GM21515 (cell line): ENCODE data around the gene SLC25A5.
A peak's percentile ranks its signal among the peaks of the same experiment; 100 is the strongest.
"Not testable (repeated sequence)": the region's sequence is repeated elsewhere in the genome, so short reads cannot be mapped to it uniquely, and the experiment has no call there.

ENCODE experiments used
- ATAC-seq: cut with Tn5 transposase; IDR thresholded peaks from one replicate; pipeline ENCODE4 v1.9.1; 2021; ENCODE audit not compliant: unreplicated experiment

Gene SLC25A5

DNA sequence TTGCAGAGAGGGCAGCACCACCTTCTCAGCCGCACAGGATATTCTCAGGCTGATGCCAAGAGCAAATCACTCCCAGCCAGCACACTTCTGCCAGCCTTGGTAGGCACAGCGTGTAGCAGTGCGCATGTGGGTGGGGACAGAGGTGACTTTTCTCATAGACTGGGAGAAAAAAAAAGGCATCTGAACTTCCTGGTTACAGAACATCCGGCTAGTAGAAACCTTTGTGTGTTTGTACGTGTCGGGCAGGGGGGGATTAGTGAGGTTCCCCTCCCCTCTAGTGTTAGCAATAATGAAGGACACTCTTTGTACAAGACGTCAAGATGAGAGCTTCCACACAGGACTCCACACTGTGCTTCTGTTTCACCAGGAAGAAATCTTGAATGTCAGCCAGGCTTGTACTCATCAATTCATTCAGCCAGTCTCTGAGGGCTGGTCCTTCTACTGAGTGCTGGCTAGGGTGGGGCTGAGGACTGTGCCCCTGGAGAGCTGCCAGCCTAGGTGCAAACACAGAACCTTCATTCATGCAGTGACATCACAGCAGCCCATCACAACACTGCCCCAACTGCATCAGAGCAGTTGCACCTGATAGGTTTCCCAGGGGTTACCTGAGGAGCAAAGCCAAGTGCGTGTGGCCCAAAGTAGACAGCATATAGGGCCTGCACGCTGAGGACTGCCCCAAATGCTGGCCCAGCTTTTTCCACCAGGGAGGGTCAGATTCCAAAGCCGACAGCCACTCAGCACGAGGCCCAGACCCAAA, 34.7 kb downstream of the SLC25A5 start:
- ATAC-seq = no peak

DNA sequence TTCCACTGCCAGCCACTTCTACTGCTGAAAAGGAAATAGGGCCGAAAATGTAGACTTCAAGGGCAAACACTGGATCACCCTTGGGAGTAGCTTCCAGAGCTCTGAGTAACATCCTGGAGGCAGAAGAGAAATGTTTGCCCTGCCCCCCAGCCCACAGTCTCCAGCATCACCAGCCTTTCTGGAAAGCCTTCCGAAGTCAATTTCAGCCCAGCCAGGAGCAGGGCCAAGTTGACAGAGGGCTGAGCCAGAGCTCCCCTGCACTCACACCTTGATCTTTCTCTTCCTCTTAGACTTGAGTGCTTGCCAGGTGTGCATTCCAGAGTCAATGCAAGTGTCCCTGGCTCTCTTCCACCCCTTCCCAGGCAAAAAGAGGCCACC, 35.2 kb downstream of the SLC25A5 start:
- no peak for ATAC-seq

DNA sequence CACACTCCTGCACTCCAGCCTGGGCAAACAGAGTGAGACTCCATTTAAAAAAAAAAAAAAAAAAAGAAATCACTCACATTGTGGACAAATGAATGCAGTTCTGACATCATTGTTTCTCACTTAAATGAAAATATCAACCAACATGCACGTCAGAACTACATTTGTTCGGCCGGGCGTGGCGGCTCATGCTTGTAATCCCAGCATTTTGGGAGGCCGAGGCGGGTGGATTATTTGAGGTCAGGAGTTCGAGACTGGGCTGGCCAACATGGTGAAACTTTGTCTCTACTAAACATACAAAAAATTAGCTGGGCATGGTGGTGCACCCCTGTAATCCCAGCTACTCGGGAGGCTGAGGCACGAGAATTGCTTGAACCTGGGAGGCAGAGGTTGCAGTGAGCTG, 36.9 kb downstream of the SLC25A5 start:
- not testable (repeated sequence) for ATAC-seq

DNA sequence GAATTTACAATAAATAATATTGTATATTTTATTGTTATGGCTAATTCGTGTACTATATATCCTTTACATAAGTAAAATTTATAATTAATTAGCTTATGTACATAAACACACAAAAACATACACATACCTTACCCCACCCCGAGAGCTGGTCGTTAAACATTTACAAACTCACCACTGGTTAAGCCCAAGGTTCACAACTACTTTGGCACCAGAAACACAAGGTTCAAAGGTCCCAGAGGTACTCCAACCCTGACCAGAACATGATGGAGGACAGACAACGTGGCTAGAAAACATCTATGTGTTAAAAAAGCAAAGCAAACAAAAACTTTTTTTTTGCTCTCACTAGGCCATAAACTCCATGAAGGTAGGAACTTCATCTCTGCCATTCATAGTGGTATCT, 37.7 kb downstream of the SLC25A5 start:
- no peak for ATAC-seq

DNA sequence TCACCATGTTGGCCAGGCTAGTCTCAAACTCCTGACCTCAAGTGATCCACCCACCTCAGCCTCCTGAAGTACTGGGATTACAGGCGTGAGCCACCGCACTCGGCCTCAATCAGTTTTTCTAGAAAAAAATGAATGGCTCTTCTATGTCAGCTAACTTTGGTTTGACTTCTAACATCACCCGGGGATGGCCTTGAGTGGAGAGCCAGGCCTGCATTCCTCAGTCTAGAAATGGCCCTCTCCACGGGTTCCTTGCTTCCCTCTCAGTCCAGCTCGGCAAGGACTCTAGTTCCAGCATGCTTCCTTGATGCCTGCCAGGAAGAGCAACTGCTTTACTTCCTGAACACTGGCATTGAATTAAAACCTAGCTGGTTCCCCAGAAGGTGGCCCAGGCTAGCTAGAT, 39.0 kb downstream of the SLC25A5 start:
- ATAC-seq = no peak

DNA sequence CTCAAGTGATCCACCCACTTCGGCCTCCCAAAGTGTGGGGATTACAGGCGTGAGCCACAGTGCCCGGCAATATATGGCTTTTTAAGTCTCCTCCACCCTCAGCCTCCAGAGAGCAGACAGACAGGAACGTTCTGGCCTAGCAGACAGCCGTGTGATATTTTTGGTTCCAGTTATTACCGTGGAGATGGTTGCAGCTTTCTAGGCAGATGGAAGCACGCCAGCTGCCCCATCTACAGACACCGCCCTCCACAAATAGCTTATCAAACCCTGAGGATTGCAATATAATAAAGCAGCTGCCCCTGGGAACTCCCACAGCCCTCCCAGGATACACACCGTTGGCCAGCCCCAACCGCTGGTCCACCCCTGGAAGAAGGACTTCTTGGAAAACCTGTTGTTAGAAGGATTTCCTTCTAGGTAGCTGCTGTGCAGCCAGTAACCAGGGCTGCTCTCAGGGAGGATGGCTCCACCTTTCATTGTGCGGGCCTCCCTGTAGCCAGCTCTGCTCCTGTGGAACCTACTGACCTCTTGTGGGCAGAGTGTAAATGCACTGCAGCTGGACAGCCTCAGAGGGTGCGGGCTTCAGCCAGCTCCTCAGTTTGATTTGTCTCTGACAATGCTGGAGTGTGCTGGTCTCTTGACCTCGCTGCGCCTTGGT, 44.0 kb downstream of the SLC25A5 start:
- no peak for ATAC-seq

DNA sequence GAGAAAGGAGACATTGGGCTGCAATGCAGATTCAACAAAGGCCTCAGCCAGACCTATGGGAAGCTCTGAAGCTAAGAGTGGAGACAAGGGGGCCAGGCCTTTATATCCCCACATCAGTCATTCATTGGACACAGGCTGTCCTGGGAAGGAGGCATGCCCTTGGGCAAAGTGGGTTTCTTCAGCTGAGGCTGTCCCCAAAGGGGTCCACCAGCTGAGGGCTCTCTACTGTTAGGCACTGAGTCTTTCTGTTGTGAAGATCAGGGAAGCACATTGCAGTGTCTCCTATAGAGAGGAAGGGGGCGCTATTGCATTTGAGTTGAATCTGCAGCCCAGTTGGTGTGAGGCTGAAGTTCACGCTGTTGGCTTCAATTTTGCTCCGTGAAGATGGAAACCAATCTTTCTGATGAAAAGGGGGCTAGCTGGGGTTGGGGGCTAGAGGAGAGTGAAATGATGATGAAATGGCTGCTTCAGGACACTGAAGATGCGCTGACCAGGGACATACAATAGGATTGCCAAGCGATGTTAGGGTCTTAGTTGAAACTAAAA, 48.0 kb downstream of the SLC25A5 start:
- peak; percentile 77 for ATAC-seq

DNA sequence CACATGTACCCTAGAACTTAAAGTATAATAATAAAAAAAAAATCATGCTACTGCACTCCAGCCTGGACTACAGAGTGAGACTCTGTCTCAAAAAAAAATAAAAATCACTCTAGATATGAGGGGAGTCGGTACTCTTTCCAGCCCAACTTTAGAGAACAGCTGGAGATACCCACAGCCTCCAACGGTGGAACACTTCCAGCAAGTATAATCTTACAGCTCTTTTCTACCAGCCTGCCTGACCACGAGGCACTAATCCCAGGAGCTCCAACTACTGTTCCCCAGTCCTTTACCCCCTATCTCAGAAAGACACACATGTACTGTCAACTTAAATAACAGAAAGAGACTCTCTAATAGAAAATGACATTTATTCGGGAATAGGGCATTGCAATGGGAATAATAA, 50.1 kb downstream of the SLC25A5 start:
- no peak for ATAC-seq
